Stimulated activated CD4-positive, alpha-beta T cell treated with anti-CD3 and anti-CD28 coated beads, Interleukin-4, amount 100 ng/mL, for 4 hours (primary cell): ENCODE measurements around the gene GALR2.
A peak's percentile ranks its signal among the peaks of the same experiment; 100 is the strongest.

ENCODE experiments used
- DNase-seq, 2 experiments: peaks; one replicate each; pipeline ENCODE4 v3.0.0-alpha.2; 2020

Gene GALR2

GRCh38 chr17:76097716-76098295 lies 23.2 kb downstream of the GALR2 start:
- DNase-seq: no peak

- no peak for DNase-seq
Observed at GRCh38 chr17:76102944-76103273, 28.3 kb downstream of the GALR2 start.

- DNase-seq: peak; percentile 90 to 92
Observed at GRCh38 chr17:76103274-76104139, 28.9 kb downstream of the GALR2 start, which contains the start of gene EXOC7. Gene EXOC7, minus strand, starts transcription at chr17:76103787. Its CDS starts 95 bp downstream, at chr17:76103692.

DNA sequence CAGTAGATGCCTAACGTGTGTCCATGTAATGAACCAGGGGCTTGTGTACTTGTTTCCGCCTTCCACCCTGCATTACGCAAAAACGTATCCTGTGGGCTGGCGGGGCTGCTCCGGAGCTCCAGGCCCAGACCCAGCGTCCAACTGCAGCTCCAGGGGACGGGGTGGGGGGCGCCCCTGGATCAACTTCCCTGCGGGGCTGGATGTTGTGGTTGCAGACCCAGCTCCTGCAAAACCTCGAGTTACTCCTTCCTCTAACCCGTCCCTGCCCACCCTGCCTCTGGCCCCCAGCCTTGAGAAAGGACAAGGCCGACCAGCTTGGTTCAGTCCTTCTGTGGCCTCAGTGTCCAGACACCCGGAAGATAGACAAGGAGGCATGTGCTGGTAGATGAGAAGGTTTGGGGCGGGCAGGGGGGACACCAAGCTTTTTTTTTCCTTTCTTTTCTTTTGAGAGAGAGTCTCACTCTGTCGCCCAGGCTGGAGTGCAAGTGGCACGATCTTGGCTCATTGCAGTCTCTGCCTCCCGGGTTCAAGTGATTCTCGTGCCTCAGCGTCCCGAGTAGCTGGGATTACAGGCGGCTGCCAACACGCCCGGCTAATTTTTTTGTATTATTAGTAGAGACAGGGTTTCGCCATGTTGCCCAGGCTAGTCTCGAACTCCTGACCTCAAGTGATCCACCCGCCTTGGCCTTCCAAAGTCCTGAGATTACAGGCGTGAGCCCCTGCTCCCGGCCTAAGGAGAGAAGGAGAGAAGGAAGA lies 29.7 kb downstream of the GALR2 start:
- no peak for DNase-seq

GRCh38 chr17:76104896-76105231 lies 30.3 kb downstream of the GALR2 start:
- no peak for DNase-seq

DNA sequence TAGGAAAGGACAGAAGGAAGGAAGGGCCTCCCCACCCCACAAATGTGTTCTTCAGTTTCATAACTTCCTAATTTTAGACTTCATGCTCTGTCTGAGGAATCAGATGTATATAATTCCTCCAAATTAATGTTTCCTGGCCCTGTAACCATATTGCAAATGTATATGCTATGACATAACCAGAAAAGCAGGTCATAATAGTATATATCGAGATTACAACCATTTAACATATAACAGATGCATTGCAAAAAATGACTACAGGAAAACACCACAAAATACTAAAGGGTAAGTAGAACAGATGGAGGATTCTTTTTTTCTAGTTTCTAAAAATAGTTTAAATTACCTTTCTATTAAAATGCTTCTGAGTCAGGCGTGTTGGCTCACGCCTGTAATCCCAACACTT lies 32.1 kb downstream of the GALR2 start:
- no peak for DNase-seq

- no peak for DNase-seq
Observed at GRCh38 chr17:76107509-76107908, 32.9 kb downstream of the GALR2 start.

GRCh38 chr17:76111956-76112355 lies 37.4 kb downstream of the GALR2 start:
- no peak for DNase-seq

- no peak for DNase-seq
Observed at GRCh38 chr17:76115138-76115754, 40.7 kb downstream of the GALR2 start.

- no peak for DNase-seq
Observed at GRCh38 chr17:76119409-76120371, 45.1 kb downstream of the GALR2 start.

DNA sequence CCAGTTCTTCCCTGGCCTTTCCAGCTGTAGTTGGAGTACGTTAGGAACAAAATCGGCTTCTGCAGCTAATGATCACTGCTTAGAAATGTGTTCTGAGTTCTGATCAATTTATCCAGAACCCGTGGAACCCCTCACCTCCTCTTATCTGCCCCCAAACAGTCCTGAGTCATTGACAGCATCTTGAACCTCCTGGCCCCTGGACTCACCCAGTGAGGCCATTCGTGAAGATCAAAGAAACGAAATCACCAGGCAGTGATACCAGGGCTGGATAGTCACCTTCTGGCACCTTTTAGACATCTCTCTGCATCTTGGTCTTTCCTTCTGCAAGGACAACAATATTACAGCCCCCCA lies 46.1 kb downstream of the GALR2 start:
- no peak for DNase-seq

DNA sequence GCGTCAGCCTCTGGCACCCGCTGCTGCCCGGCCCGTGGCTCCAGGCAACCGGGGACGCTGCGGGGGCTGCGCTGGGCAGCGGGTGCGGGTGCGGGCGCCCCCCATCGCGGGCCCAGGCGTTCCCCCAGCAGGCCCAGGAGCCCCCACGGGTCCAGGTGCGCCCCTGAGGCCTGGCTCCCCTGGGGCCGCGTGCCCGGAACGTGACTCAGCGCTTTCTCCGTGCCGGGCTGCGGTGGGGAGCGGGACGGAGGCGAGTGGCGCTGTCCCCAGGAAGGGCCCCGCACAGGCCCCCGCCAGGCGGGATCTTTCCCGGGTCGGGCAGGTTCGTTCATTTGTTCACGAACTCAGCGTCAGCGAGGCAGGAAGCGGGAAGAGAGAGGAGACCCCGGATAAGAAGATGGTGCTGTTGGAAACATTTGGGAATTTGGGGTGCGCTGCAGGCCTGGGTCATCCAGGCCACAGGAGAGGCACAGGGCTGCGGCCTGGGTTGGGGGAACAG lies 47.4 kb downstream of the GALR2 start:
- DNase-seq: peak; percentile 17 to 42

- no peak for DNase-seq
Observed at GRCh38 chr17:76122431-76123190, 48.0 kb downstream of the GALR2 start.

- DNase-seq: no peak
Observed at GRCh38 chr17:76123191-76123499, 48.6 kb downstream of the GALR2 start.

- DNase-seq: no peak
Observed at GRCh38 chr17:76123749-76124581, 49.4 kb downstream of the GALR2 start.

- DNase-seq: no peak
Observed at GRCh38 chr17:76124582-76125390, 50.2 kb downstream of the GALR2 start.

DNA sequence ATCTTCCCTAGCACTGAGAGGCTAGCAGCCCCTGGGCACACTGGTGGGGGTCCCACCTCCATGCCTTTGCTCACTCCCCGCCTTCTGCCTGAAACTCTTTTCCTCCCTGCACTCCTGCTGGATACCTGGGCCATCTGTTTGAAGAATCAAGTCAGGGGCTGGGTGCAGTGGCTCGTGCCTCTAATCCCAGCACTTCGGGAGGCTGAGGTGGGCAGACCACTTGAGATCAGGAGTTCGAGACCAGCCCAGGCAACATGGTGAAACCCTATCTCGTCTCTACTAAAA lies 50.8 kb downstream of the GALR2 start:
- DNase-seq: no peak

DNA sequence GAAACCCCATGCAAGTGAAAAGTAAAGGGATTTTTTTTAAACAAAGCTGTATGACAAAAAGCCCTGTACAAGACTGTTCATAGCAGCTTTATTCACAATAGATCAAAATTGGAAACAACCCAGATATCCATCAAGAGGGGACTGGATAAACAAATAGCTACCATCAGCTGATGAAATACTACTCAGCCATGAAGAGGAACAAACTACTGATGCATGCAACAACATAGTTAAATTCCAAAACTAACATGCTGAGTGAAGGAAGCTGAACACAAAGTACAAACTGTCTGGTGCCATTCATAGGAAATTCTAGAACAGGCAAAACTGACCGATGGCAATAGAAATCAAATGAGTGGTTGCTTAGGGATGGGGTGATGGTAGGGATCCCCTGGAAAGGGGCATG lies 51.3 kb downstream of the GALR2 start:
- no peak for DNase-seq
